ENCODE measurements around the gene ATP10B. TPM values are rescaled to one million over a fixed set of nuclear protein-coding genes. Genes with fewer than 3 reads are reported as not detected.

Gene ATP10B
- total and polyA plus RNA-seq, 2 of the 13 experiments (the other 11 are each of a cell fraction or from before 2014, with no cell fraction given) = not detected

- no peak for TF ChIP-seq KDM2A (CRISPR knock-in tag; IDR thresholded peaks at IDR 0.05; ENCODE audit: borderline replicate concordance, low read depth)
These were observed 64.8 kb downstream of the ATP10B start (continued) for GRCh38 chr5:160787240-160787639.

GRCh38 chr5:160774666-160775315 is 77.2 kb downstream of the ATP10B start:
- H3K36me3 ChIP-seq (replicated peaks in 1 of 2; ENCODE audit: control insufficient read depth in 1 of 2, insufficient read depth in 2 of 2, low read length in 2 of 2) = no peaks in the 10 kb centered on the region
- no peak overlapping the region for H2AFZ ChIP-seq (ENCODE audit: low read length)
- in situ Hi-C loops (cut with HindIII; ENCODE audit: extremely low pct_ligation_motif_present, low pct_unique_long_range_greater_than_20kb) = loop anchor here (25.0 kb wide), 1 partner anchor 262 kb away; no protein-coding TSS in a partner anchor
- WGBS (ENCODE audit: low lambda C conversion rate) = 31% methylated on average over 11 of the region's 11 CpGs
- intact Hi-C loops (cut with micrococcal nuclease; ENCODE audit: unreplicated experiment) = no loop called here
- ATAC-seq (no peak), DNase-seq (ENCODE audit: low spot score) (no peak), FAIRE-seq (no peak)
- no peak overlapping the region for H3K4me2 ChIP-seq (ENCODE audit: low read depth, low read length)
- TF ChIP-seq STAT6 (CRISPR knock-in tag; IDR thresholded peaks at IDR 0.05; ENCODE audit: borderline replicate concordance) (no peak), MIER2 (CRISPR knock-in tag; IDR thresholded peaks at IDR 0.05) (no peak), SYNCRIP (IDR thresholded peaks at IDR 0.05; ENCODE audit: insufficient read depth, low read depth, low read length) (no peak), ARID3A (IDR thresholded peaks at IDR 0.05; ENCODE audit: low read depth, low read length) (no peak), ZFP1 (CRISPR knock-in tag; IDR thresholded peaks at IDR 0.05) (no peak)
- no peaks in the 10 kb centered on the region for H4K20me1 ChIP-seq (ENCODE audit: insufficient read depth, low read length)
- no peaks in the 10 kb centered on the region for H3K4me1 ChIP-seq (ENCODE audit: insufficient read depth, low read length)
- POLR2A ChIA-PET = interaction anchor here (0.6 kb wide), 1 partner anchor 593 kb away, joined by 3 read pairs; no protein-coding TSS in a partner anchor
- CTCF ChIA-PET (ENCODE audit: low intra/inter-chr PET ratio, low total read pairs) = no interaction called here
- BruUV-seq (replicated peaks) = no TSS peak
- no peaks in the 10 kb centered on the region for H3K79me2 ChIP-seq (ENCODE audit: insufficient read depth, low read length)
- H3K27ac ChIP-seq (ENCODE audit: extremely low read length, insufficient read depth, low read length) = no peak overlapping the region
- no peaks in the 10 kb centered on the region for H3K27me3 ChIP-seq (ENCODE audit: control insufficient read depth in 1 of 2, insufficient read depth in 2 of 2, low read length in 2 of 2)
- H3K4me3 ChIP-seq (replicated peaks in 1 of 3; ENCODE audit: insufficient read depth in 1 of 3, low read depth in 2 of 3, low read length in 3 of 3) = no peak overlapping the region
- no peaks in the 10 kb centered on the region for H3K9me3 ChIP-seq (ENCODE audit: low read length)
- H3K9ac ChIP-seq (ENCODE audit: insufficient read depth, low read depth, low read length) = no peak overlapping the region
